MM.1S (cell line): ENCODE data around the gene POP5.

Source experiments
- EZH2 ChIP-seq: fragments of 300-600 bp; sonication (generic); optimal IDR thresholded peaks from 2 replicates; pipeline ENCODE3; 2017; ENCODE audit warnings: low read depth, mild to moderate bottlenecking, antibody characterized with exemption, low read length, mixed read lengths
- EZH2phosphoT487 ChIP-seq: fragments of 300-600 bp; sonication (generic); IDR thresholded peaks from 2 replicates; pipeline ENCODE4 v1.6.1; 2018; ENCODE audit warnings: antibody characterized with exemption, low read length
- TF ChIP-seq, protein P1 (sequence below): fragments of 300-600 bp; sonication (generic); IDR thresholded peaks from 2 replicates; pipeline ENCODE4 v1.5.1; 2016; ENCODE audit warnings: antibody characterized with exemption, low read length, mixed read lengths

DNA sequence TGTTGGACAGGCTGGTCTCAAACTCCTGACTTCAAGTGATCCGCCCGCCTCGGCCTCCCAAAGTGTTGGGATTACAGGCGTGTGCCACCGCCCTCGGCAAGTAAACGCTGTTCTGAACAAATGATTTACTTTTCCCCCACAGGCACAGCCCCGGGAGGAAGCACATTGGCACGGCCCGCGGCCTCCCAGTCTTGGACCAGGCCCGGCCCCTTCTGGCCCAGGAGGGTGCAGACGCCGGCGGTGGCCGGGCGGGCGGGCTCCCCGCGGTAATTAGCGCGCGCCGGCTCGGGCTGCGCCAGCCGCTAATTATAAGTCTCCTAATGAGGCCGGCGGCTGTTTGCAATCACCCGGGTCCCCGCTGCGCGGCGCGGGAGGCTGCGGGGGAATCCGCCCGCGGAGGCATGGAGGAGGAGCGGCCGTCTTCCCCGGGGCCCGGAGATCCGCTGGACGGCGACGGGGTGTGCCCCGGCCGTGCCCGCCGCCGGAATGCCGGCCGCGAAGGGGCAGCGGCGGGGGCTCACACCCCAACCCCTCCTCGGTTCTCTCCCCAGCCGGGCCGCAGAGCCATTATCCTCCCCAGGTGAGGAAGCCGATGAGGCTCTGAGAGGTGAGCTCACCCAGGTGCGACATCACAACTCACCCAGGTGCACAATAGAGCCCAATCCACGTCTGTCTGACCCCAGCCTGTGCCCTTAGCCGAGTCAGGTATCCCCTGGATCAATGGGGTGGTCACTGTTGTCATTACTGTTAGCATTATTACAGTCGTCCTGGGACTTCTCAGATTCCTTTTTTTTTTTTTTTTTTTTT, 3.3 kb upstream of the POP5 start:
- TF ChIP-seq, protein P1, sequence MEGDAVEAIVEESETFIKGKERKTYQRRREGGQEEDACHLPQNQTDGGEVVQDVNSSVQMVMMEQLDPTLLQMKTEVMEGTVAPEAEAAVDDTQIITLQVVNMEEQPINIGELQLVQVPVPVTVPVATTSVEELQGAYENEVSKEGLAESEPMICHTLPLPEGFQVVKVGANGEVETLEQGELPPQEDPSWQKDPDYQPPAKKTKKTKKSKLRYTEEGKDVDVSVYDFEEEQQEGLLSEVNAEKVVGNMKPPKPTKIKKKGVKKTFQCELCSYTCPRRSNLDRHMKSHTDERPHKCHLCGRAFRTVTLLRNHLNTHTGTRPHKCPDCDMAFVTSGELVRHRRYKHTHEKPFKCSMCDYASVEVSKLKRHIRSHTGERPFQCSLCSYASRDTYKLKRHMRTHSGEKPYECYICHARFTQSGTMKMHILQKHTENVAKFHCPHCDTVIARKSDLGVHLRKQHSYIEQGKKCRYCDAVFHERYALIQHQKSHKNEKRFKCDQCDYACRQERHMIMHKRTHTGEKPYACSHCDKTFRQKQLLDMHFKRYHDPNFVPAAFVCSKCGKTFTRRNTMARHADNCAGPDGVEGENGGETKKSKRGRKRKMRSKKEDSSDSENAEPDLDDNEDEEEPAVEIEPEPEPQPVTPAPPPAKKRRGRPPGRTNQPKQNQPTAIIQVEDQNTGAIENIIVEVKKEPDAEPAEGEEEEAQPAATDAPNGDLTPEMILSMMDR, result peak; percentile 27
- no peak for TF ChIP-seq EZH2
- no peak for TF ChIP-seq EZH2phosphoT487
